Suprapubic skin (tissue), 4 donors: ENCODE results near the gene CNIH2. TPM values are rescaled to one million over a fixed set of nuclear protein-coding genes. Genes with fewer than 3 reads are reported as not detected.

ENCODE experiments used
- DNase-seq, 2 donors: peaks; one replicate each; pipeline ENCODE4 v3.0.0-alpha.2; 2019; ENCODE audit warnings: low spot score in 2 of 2
- H3K27ac ChIP-seq: fragments of 200-600 bp; sonication (generic); one replicate; pipeline ENCODE4 v1.5.1; 2019
- H3K27me3 ChIP-seq: fragments of 200-600 bp; sonication (generic); one replicate; pipeline ENCODE4 v1.5.1; 2019
- H3K36me3 ChIP-seq: fragments of 200-600 bp; sonication (generic); one replicate; pipeline ENCODE4 v1.5.1; 2019
- H3K4me1 ChIP-seq: fragments of 200-600 bp; sonication (generic); one replicate; pipeline ENCODE4 v1.5.1; 2019
- H3K4me3 ChIP-seq: fragments of 200-600 bp; sonication (generic); one replicate; pipeline ENCODE4 v1.5.1; 2019; ENCODE audit warnings: mild to moderate bottlenecking
- H3K9me3 ChIP-seq: fragments of 200-600 bp; sonication (generic); one replicate; pipeline ENCODE4 v1.5.1; 2019
- CTCF ChIP-seq, 2 donors: fragments of 200-600 bp in 1 of 2; fragments of 450-650 bp in 1 of 2; sonication (generic) in 1 of 2; IDR thresholded peaks; one replicate each; pipeline ENCODE4 v1.5.1; 2016 to 2019; ENCODE audit warnings: antibody characterized with exemption in 2 of 2, mild to moderate bottlenecking in 1 of 2, moderate library complexity in 1 of 2
- EP300 ChIP-seq: sonication (generic); formaldehyde crosslinking; IDR thresholded peaks from one replicate; pipeline ENCODE4 v1.6.1; 2017; ENCODE audit warnings: antibody characterized with exemption
- POLR2A ChIP-seq, 2 donors: fragments of 450-650 bp; IDR thresholded peaks; one replicate each; pipeline ENCODE4 v1.6.1; 2017; ENCODE audit warnings: antibody characterized with exemption in 2 of 2, mild to moderate bottlenecking in 2 of 2, moderate library complexity in 2 of 2
- POLR2AphosphoS5 ChIP-seq, 3 donors: sonication (generic); formaldehyde crosslinking; IDR thresholded peaks; one replicate each; pipeline ENCODE4 v1.6.1; 2017; ENCODE audit warnings: antibody characterized with exemption in 3 of 3
- WGBS: methylation state at CpG from one replicate; pipeline ENCODE4 v1.1.5; 2018; 5-methylcytosine and 5-hydroxymethylcytosine counted together
- total RNA-seq, 4 donors: library from RNA; depleted of rRNA; stranded (reverse); fragments of >200 nt; gene quantifications; one replicate each; pipeline ENCODE4 v1.1.0, GENCODE V29; 2016

Gene CNIH2
- total RNA-seq, 4 donors from 2014 or later = 1.1 to 2.5 (median 1.9) TPM; not detected in 1

DNA sequence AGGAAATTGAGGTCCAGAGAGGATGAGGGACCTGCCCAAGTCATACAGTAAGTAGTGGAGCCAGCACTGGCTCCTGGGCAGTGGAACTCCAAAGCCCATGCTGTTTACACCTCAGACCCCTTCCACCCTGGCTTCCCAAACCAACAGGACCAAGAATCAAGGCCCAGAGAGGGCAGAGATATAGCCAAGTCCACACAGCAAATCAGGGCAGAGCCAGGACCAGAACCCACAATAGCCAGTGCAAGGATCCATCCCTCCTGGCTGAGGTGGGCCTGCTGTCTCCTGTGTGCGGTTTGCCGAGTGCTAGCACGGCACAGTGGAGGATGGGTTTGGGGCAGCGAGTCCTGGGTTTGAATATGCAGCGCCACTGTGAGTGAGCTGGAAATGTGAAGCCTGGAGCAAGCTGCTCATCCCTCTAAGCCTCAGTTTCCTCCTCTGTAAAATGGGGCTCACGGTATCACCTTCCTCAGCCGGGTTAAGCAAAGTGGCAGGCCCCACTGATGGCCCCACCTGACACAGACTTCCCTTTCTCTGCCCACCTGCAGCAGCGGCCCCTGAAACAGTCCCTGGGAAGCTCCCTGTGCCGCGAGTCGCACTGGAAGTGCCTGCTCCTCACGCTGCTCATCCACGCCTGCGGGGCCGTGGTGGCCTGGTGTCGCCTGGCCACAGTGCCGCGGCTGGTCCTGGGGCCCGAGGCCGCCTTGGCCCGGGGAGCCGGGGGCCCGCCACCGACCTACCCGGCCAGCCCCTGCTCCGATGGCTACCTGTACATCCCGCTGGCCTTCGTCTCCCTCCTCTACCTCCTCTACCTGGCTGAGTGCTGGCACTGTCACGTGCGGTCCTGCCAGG, 16.0 kb downstream of the CNIH2 start:
- H3K36me3 ChIP-seq = no peaks in the 10 kb centered on the region
- TF ChIP-seq EP300 = no peak
- TF ChIP-seq POLR2A (IDR thresholded peaks at IDR 0.05) = no peak
- no peak for TF ChIP-seq POLR2AphosphoS5 (IDR thresholded peaks at IDR 0.05)
- TF ChIP-seq CTCF (IDR thresholded peaks at IDR 0.05) = no peak
- 84% methylated on average over 9 of the region's 30 CpGs for WGBS
- H3K9me3 ChIP-seq = no peaks in the 10 kb centered on the region
- no peak overlapping the region for H3K4me3 ChIP-seq
- H3K4me1 ChIP-seq = peaks cover 19% of the 10 kb centered on the region
- H3K27me3 ChIP-seq = peaks cover 55% of the 10 kb centered on the region
- H3K27ac ChIP-seq = no peak overlapping the region
- DNase-seq = no peak

DNA sequence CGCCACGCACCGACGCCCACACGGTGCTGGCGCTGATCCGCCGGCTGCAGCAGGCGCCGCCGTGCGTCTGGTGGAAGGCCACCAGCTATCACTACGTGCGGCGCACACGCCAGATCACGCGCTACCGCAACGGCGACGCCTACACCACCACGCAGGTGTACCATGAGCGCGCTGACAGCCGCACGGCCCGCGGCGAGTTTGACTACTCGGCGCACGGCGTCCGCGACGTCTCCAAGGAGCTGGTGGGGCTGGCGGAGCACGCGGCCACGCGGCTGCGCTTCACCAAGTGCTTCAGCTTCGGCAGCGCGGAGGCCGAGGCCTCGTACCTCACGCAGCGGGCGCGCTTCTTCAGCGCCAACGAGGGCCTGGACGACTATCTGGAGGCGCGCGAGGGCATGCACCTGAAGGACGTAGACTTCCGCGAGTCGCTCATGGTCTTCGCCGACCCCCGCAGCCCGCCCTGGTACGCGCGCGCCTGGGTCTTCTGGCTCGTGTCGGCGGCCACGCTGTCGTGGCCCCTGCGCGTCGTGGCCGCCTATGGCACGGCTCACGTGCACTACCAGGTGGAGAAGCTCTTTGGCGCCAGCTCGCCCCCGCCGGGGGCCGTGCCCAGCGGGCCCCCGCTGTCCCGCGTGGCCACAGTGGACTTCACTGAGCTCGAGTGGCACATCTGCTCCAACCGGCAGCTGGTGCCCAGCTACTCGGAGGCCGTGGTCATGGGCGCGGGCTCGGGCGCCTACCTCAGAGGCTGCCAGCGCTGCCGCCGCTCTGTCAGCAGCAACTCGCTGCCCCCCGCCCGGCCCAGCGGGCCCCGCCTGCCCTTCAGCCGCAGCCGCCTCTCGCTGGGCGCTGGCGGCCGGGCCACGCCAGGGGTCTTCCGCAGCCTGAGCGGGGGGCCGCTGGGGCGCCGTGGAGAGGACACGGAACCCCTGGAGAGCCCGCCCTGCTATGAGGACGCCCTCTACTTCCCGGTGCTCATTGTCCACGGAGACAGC, 16.9 kb downstream of the CNIH2 start:
- Histone ChIP-seq H3K9me3 (no peaks in the 10 kb centered on the region), H3K4me3 (no peak overlapping the region), H3K36me3 (no peaks in the 10 kb centered on the region), H3K27ac (no peak overlapping the region), H3K27me3 (peaks cover 55% of the 10 kb centered on the region), H3K4me1 (peaks cover 13% of the 10 kb centered on the region)
- TF ChIP-seq EP300 = no peak
- TF ChIP-seq POLR2AphosphoS5 (IDR thresholded peaks at IDR 0.05) = no peak
- no peak for TF ChIP-seq CTCF (IDR thresholded peaks at IDR 0.05)
- TF ChIP-seq POLR2A (IDR thresholded peaks at IDR 0.05) = no peak
- WGBS = 94% methylated on average over 25 of the region's 123 CpGs
- no peak for DNase-seq

DNA sequence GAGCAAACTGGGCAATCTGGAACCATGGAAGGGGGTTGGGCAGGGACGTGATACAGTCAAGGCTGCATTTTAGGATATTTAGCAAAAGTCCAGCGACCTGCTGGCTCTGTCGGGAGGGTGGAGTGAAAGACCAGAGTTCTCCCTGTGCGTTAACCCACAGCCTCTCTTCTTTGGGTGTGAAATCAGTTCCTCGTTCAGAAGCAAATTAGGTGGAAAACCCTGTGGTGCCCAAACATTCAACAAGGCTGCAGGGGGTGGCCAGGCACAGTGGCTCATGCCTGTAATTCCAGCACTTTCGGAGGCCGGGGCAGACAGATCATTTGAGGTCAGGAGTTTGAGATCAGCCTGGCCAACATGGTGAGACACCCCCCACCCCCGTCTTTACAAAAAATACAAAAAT, 19.6 kb downstream of the CNIH2 start:
- Histone ChIP-seq H3K27me3 (peaks cover 36% of the 10 kb centered on the region), H3K36me3 (no peaks in the 10 kb centered on the region), H3K9me3 (no peaks in the 10 kb centered on the region), H3K4me1 (no peaks in the 10 kb centered on the region), H3K27ac (no peak overlapping the region), H3K4me3 (no peak overlapping the region)
- TF ChIP-seq POLR2A (IDR thresholded peaks at IDR 0.05) = no peak
- no peak for TF ChIP-seq EP300
- TF ChIP-seq CTCF (IDR thresholded peaks at IDR 0.05) = no peak
- no peak for TF ChIP-seq POLR2AphosphoS5 (IDR thresholded peaks at IDR 0.05)
- DNase-seq = no peak
- 70% methylated on average over 8 of the region's 8 CpGs for whole genome bisulfite sequencing

GRCh38 chr11:66299186-66299585, 21.2 kb downstream of the CNIH2 start:
- no peaks in the 10 kb centered on the region for H3K9me3 ChIP-seq
- peaks cover 20% of the 10 kb centered on the region for H3K27me3 ChIP-seq
- no peak overlapping the region for H3K4me3 ChIP-seq
- H3K36me3 ChIP-seq = no peaks in the 10 kb centered on the region
- H3K27ac ChIP-seq = no peak overlapping the region
- DNase-seq = no peak
- H3K4me1 ChIP-seq = no peaks in the 10 kb centered on the region
- 93% methylated on average over 2 of the region's 3 CpGs for WGBS
- no peak for TF ChIP-seq CTCF (IDR thresholded peaks at IDR 0.05)
- TF ChIP-seq EP300 = no peak
- TF ChIP-seq POLR2AphosphoS5 (IDR thresholded peaks at IDR 0.05) = no peak
- no peak for TF ChIP-seq POLR2A (IDR thresholded peaks at IDR 0.05)

DNA sequence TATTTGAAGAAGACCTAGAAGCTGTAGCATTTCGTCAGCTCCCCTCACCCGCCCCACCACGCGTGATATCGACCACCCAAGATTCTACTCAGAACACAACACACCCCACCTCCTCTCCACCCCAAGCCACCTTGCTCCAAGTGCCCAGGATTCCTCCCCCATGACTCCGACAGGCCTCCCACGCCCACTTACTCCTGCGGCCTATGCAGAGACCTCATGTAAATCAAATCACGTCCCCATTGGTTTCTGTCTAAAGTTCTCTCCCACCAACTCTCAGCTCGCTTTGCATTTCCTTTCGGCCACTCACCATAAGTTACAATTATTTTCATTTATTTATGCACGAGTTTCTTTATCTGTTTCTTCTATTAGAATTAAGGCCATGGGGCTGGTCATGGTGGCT, 24.7 kb downstream of the CNIH2 start:
- Histone ChIP-seq H3K9me3 (no peaks in the 10 kb centered on the region), H3K4me1 (no peaks in the 10 kb centered on the region), H3K27ac (no peak overlapping the region), H3K27me3 (no peaks in the 10 kb centered on the region), H3K36me3 (no peaks in the 10 kb centered on the region), H3K4me3 (no peak overlapping the region)
- 85% methylated on average over 12 of the region's 12 CpGs for WGBS
- DNase-seq = no peak
- no peak for TF ChIP-seq EP300
- no peak for TF ChIP-seq CTCF (IDR thresholded peaks at IDR 0.05)
- no peak for TF ChIP-seq POLR2AphosphoS5 (IDR thresholded peaks at IDR 0.05)
- TF ChIP-seq POLR2A (IDR thresholded peaks at IDR 0.05) = no peak
